CD4-positive, alpha-beta T cell treated with Interleukin-12 subunit alpha and Interleukin-12 subunit beta, for 1 hour (primary cell): ENCODE data around the gene TUNAR.
"Not testable (repeated sequence)": the region's sequence is repeated elsewhere in the genome, so short reads cannot be mapped to it uniquely, and the experiment has no call there.

Experiments used
- DNase-seq: peaks from one replicate; pipeline ENCODE4 v3.0.0-alpha.2; 2020

TUNAR gene

DNA sequence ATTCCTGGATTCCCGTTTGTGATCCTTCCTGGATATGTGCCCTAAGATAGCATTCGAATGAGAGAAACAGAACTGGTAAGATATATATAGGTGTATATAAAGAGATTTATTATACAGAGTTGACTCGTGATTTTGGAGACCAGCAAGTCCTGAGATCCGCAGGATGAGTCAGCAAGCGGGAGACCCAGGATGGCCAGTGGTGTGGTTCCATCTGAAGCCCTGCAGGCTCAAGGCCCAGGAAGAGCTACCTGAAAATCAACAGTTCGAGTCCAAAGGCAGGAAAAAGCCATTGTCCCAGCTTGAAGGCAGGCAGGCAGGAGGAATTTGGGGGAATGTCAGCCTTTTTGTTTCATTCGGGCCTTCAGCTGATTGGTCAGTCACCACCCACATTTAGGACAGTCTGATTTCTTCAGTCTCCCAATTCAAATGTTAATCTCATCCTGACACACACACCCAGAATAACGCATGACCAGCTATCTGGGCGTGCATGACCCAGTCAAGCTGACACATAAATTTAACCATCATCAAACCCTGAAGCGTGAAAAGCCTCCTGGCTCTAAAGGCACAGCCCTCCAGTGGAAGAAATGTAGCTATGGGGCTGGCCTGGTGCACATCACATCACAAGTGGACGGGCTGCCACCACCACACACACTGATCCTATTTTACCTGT is 44.3 kb downstream of the TUNAR start:
- no peak for DNase-seq

DNA sequence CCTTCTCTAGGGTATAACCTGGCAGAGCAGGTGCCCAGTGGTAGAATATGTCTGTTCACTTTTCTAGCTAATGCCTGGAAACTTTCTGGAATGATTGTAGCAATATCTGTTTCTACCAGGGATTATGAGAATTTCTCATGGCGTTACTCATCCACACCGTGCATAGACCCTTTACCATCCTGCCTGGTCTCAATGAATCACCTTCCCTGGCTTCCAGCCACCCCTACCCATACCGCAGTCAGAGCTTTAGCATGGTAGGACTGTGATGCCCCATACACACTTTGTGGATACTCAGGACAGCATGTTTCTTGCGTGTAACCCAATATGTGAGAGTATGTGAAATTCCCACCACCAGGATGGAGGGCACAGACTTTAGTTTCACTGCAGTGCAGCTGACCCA is 45.4 kb downstream of the TUNAR start:
- no peak for DNase-seq

DNA sequence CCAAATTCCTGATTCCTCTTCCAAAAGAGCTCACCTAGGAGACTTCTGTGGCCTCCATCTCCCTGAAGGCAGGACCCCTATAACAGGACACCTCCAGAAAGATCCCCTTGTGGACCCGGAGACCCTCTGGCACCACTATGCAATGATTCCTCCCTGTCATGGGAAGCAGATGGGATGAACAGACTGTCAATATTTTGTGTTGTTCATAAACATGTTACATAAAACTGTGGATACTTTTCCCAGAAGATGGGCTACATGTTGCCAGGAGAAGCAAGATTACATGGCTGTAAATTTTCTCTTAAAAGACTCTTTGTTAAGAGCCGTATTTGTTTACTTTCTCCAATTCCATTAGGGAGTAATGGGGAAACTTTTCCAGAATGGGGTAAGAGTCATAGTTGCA is 52.1 kb downstream of the TUNAR start:
- no peak for DNase-seq

DNA sequence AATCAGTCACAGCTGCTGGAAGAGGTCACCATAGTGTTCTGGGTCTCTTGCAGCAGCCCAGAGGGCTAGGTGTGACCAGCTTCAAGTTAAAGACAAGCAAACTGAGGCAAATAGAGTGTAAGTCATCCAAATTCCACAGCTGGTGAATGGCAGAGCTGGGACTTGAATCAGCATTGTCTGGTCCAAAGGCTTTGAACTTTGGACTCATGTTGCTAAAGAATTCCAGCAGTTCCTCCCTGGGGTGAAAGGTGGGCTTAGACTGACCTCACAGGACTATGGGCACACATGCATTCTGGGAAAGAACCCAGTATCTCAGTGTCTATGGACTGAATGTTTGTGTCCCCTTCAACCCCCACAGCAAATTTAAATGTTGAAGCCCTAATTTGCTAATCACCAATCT is 54.8 kb downstream of the TUNAR start:
- DNase-seq = no peak

DNA sequence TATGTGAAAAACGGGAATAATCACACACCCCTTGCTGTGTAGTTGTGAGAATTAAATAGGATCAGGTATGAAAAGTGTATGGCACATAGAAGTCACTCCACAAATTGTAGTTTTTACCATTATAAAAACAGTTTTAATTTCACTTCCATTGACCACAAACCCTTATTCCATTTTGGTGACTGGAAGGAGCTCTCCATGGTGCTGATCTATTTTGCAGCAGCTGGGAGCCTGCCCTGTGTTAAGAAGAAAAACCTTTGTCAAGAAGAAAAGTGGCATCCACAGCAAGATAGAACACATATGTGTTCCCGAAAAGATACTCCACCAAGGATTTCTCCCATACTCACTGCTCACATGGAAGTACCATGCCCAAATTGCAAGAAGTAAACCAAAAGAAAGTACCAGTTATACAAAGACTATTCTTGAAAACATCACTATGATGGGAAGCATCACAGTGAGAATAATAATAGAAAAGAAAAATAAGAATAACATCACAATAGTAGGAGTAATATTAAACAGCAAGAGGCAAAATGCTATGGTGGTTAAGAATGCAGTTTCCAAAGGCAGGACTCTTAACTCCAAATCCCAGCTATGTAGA is 58.7 kb downstream of the TUNAR start:
- no peak for DNase-seq

DNA sequence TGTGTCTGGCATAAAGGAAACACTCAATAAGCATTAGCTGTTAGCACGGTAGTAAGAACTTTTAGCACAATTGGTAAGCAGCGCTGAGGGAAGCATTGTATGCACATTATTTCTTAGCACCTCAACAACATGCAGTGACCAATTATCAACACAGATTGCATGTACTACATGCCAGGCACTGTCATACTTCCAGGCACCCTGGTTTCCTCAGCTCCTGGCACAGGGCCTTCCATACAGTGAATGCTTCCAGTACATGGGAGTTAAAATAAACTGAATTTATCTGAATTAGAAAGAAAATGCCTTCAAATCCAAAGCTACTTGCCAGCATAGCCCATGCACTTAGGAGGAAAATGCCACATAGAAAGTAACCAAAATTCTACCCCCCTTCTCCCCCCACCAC is 59.4 kb downstream of the TUNAR start:
- no peak for DNase-seq

DNA sequence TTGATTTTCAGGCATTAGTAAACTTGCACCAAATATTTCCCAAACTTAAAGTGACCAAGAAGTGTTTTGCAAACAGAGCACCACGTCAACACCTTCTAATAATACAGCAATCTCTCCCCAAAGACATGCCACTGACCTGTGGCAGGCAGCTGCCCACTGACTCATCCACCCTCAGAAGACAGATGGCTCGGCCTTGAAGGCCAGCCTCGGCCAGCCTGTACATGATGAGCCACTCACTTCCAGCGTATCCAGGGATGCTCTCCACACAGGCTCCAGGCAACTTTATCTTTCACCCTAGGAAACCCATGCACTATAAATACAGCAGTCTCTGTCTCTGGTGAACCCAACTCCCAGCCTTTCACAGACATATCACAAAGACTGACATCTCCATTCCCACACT is 62.7 kb downstream of the TUNAR start:
- no peak for DNase-seq

DNA sequence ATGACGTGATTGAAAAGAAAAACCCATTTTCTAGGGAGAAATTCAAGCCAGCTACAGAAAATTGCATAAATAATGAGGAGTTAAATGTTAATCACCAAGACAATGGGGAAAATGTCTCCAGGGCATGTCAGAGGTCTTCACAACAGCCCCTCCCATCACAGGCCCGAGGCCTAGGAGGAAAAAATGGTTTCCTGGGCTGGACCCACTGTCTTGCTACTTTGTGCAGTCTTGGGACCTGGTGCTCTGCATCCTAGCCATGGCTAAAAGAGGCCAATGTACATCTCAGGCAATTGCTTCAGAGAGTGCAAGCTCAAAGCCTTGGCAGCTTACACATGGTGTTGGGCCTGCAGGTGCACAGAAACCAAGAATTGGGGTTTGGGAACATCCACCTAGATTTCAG is 65.3 kb downstream of the TUNAR start:
- DNase-seq = no peak

DNA sequence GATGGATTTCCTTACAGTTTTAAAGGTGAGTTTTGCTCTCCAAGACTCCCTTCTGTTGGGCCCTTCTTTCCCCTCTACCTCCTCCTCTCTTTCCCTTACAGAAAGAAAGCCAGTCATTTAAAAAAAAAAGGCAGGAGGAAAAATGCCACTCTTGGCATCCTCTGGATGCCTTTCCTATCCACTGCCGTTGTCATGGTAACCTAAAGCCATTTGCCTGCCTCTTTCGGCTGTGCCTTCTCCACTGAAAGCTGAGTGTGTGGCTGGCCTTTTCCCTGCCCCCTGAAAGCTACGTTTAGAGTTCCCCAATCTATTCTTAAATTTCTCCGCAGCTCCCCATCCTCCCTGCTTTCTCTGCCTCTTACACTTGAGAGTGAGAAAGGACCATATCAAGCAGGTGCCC is 67.1 kb downstream of the TUNAR start:
- no peak for DNase-seq

DNA sequence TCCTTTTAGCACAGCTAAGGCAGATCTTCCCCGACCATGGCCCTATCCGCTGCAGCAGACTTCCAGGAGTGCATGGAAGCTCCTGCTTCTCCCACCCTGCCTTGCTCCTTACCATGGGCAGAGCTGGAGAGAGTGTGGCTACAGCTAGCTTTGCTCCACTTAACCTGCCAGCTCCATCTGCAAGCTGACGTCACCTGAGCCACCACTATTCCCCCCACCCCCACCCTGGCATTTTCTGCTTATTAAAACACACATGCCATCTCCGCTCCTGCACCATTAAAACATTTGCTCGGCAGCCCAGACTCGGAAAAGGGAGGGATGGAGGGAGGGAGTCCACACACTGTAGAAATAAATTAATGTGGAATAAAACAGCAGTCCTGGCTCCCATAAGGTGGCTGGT is 67.8 kb downstream of the TUNAR start:
- no peak for DNase-seq

DNA sequence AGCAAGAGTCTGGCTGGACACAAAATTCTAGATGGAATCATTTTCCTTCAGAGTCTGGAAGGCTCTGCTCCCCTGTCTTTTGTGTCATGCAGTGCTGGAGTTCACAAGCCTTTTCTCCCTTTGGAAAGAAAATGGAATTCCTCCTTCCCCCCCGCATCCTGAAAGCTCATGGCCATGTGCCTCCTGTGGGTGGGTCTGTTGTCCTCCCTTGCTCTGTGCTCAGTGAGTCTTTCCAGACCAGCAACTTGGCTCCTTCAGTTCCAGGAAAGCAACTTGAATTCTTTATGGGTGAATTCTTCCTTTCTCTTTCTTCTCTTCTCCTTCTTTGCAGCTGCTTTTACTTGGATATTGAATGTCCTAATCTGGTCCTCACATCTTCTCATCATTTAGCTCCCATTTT is 70.2 kb downstream of the TUNAR start:
- DNase-seq = no peak

DNA sequence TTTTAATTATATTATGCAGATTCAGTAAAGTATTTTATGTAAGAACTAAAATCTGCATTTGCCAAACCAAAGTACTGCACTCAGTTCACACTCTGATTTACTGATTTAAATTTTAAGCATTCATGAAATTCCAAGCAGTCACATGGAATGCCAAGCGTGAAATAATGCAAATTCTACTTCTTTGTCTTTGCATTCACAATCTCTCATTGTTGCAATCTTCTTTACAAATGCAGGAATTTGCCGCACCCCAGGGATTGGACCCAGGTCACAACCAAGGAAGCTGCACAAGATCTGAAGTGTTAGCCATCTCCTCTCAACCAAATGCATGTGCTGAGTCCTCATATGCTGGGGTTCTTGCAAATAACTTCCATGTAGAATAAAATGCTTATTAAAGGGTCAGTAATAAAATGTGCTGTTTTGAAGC is 71.9 kb downstream of the TUNAR start:
- DNase-seq = no peak

DNA sequence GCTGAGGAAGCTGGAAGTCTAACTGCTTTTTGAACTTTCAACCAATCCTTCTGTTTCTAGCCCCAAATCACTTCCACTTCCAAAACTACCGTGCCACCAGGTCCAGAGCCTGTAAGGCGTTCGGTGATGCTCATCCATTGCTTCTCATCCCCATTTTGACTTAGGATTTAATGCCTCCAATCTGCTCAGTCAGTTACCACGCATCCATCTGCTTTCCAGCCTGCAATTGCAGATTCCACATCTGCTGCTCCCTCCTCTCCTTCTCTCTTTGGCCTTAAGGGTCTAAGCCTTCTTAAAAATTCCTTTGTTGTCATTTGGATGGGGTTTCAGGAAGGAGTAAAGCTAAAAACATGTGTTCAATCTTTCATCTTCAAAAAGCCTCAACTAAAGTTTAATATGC is 74.7 kb downstream of the TUNAR start:
- no peak for DNase-seq

DNA sequence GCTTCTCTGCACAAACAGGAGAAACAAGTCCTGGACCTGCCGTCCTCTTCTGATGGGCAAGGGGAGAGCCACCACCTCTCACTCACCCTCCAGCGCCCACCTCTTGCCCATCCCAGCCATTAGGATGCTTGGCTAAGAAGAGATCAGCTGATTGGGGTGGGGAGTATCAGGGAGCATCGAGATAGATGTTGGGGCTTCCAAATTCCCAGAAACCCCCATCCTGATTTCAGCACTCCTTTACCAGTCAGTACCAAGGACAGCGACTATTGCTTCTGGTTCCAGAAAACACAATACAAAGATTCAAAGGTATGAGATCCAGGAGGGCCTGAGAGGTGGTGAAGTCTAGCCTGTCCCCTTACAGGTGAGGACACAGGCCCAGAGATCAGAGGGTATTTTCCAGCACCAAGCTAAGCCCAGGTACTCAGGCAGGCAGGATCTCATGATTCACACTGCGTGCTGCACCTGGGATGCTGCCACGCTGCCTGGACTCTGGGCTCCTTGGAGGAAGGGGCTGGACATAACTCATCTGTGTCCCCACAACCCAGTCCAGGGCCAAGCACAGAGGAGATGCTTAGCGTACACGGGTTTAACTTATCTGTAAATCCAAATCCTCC is 76.6 kb downstream of the TUNAR start:
- DNase-seq = no peak

DNA sequence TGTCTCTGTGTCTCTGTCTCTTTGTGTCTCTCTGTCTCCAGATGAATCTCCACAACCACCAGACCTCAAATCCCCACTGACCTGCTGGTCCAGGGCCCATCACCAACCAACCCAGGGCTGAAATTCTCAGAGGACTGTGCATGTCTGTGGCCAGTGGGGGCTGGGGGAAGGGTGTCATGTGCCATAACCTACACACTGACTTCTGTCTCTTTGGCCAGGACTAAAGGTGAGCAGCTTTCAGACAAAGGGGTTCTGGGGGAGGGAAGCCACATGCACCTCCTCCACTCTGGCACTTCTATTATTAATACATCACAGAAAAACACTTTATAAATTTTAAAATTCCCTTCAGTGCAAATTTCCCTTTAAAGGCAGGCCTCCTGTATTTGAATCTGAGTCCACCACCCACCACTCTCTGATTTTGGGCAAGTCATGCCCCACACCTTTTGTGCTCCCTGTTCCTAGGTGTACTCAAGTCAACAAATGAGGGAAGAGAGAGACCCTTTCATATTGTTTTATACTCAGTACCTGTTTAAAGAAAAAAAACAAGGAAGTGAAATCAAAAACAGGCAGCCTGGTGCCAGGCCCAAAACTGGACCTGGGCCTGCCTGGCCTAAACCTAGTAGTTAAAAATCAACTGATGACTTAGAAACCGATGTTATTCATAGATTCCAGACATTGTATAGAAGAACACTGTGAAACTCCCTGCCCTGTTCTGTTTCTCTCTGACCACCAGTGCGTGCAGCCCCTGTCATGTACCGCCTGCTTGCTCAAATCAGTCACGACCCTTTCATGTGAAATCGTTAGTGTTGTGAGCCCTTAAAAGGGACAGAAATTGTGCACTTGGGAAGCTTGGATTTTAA is 80.2 kb downstream of the TUNAR start:
- DNase-seq = no peak

DNA sequence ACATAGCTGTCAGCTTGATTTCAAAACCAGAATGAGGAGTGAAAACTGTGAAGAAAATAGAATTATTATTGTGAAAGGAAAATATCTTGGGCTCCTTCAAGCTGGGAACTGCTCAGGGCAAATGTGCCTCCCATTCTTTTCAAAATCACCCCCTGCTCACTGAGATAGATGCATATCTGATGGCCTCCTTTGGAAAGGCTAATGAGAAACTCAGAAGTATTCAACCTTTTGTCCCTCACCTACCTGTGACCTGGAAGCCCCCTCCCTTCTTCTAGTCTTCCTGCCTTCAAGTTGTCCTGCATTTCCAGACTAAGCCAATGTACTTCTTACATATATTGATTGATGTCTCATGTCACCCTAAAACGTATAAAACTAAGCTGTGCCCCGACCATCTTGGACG is 81.5 kb downstream of the TUNAR start:
- no peak for DNase-seq

DNA sequence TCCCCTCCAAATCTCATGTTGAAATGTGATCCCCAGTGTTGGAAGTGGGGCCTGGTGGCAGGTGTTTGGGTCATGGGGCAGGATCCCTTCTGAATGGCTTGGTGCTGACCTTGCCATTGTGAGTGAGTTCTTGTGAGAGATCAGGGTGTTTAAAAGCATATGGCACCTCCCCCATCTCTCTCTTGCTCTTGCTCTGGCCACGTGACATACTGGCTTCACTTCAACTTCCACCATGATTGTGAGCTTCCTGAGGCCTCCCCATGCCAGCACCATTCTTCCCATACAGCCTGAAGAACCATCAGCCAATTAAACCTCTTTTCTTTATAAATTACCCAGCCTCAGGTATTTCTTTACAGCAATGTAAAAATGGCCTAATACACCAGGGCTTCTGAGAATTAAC is 82.7 kb downstream of the TUNAR start:
- no peak for DNase-seq

DNA sequence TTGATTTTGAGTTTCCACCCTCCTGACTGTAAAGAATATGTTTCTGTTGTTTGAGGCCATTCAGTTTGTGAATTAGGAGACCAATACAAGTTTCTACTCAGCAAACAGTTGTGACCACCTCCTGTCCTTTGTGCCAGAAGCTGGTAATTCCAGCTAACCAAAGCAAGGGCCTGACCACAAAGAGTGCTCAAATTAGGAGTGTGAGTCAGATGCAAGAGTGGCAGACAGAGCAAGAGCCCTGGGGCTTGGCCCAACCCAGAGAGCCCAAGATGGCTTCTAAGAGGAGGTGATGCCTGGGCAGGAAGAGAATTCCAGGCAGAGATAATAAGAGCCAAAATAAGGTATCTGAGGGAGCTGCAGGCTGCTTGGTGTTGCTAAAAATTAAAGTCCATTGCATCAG is 84.8 kb downstream of the TUNAR start:
- no peak for DNase-seq

DNA sequence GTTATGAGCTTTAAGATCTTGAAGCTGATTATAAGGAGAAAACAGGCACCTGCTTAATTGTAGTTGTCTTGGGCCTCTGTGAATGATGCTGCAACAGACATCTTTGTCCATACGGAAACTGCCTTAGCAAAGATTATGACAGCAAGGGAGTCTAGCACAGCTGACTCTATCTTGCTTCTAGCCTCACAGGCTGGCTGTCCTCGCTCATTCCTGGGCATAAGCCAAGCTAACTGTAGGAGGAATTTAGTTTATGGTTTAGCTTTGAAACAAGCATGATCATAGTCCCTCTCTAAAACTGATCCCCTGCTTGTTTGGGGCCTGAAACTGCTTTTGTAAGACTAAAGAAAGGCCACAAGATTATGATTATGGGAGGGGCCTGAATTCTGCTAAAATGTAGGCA is 88.3 kb downstream of the TUNAR start:
- DNase-seq = no peak

DNA sequence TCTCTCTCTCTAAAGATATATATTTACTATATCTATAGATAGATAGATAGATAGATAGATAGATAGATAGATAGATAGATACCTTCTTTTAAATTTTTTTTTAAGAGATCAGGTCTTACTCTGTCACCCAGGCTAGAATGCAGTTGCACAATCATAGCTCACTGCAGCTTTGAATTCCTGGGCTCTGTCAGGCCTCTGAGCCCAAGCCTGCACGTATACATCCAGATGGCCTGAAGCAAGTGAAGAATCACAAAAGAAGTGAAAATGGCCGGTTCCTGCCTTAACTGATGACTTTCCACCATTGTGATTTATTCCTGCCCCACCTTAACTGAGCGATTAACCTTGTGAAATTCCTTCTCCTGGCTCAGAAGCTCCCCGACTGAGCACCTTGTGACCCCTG is 91.4 kb downstream of the TUNAR start:
- DNase-seq = not testable (repeated sequence)
